ENCODE results near the gene POLR1A. TPM values are rescaled to one million over a fixed set of nuclear protein-coding genes. Genes with fewer than 3 reads are reported as not detected.

The POLR1A gene
- total and polyA plus RNA-seq, 10 donors: 1.8 to 39.0 (median 20.1) TPM

GRCh38 chr2:86048888-86049287 is 56.8 kb downstream of the POLR1A start:
- Histone ChIP-seq H3K9me3 (no peaks in the 10 kb centered on the region), H3K4me1 (peaks cover 0 to 40% (median 20%) of the 10 kb centered on the region in 6 donors), H3K27me3 (replicated peaks in 1 of 7) (no peaks in the 10 kb centered on the region), H3K4me3 (no peak overlapping the region), H3K27ac (peak overlapping the region in 2 of 8 donors; percentile 11 to 12), H3K36me3 (peaks cover 0 to 100% (median 69%) of the 10 kb centered on the region in 6 donors)
- intact Hi-C loops (cut with DNase I; ENCODE audit: low total_unique reads): no loop called here
- WGBS, 5 donors: 62 to 92% (median 84%) methylated on average over 11 of the region's 11 CpGs
- DNase-seq: no peak
- TF ChIP-seq CTCF (IDR thresholded peaks at IDR 0.05 in 8 of 11, conservative IDR thresholded peaks at IDR 0.05 in 3 of 11) (no peak), POLR2AphosphoS5 (IDR thresholded peaks at IDR 0.05) (peak in 1 of 3 donors; percentile 42), POLR2A (IDR thresholded peaks at IDR 0.05) (no peak)

DNA sequence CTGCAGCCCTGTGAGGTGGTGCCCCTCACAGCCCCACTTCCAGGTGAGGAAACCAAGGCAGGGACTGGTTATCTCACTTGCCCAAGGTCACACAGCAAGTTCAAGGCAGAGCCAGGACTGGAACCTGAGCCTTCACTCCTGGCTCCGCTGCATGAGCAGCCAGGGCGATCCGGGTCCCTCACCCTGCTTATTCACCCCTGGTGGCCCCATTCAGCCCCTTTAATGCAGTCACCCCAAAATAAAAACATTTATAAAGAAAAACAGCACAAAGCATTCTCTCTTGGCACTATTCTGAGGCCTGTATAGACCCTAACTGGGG is 57.3 kb downstream of the POLR1A start:
- TF ChIP-seq POLR2A (IDR thresholded peaks at IDR 0.05) (no peak), POLR2AphosphoS5 (IDR thresholded peaks at IDR 0.05) (no peak), CTCF (IDR thresholded peaks at IDR 0.05 in 8 of 11, conservative IDR thresholded peaks at IDR 0.05 in 3 of 11) (no peak)
- peaks cover 0 to 35% (median 17%) of the 10 kb centered on the region in 6 donors for H3K4me1 ChIP-seq
- peaks cover 0 to 100% (median 69%) of the 10 kb centered on the region in 6 donors for H3K36me3 ChIP-seq
- H3K9me3 ChIP-seq: no peaks in the 10 kb centered on the region
- H3K27me3 ChIP-seq (replicated peaks in 1 of 7): no peaks in the 10 kb centered on the region
- no peak for DNase-seq
- intact Hi-C loops (cut with DNase I; ENCODE audit: low total_unique reads): no loop called here
- 89 to 98% (median 96%) methylated on average over 3 of the region's 3 CpGs for WGBS, 5 donors
- H3K4me3 ChIP-seq: no peak overlapping the region
- H3K27ac ChIP-seq: peak overlapping the region in 2 of 8 donors; percentile 15 to 21

- no peak for TF ChIP-seq CTCF (IDR thresholded peaks at IDR 0.05 in 8 of 11, conservative IDR thresholded peaks at IDR 0.05 in 3 of 11)
- no peak for TF ChIP-seq POLR2AphosphoS5 (IDR thresholded peaks at IDR 0.05)
- no peak for TF ChIP-seq POLR2A (IDR thresholded peaks at IDR 0.05)
- H3K9me3 ChIP-seq: no peaks in the 10 kb centered on the region
- no peak overlapping the region for H3K4me3 ChIP-seq
- 90 to 96% (median 93%) methylated on average over 8 of the region's 8 CpGs for WGBS, 5 donors
- no peaks in the 10 kb centered on the region for H3K27me3 ChIP-seq (replicated peaks in 1 of 7)
- DNase-seq: no peak
- H3K27ac ChIP-seq: peak overlapping the region in 1 of 8 donors; percentile 21
- intact Hi-C loops (cut with DNase I; ENCODE audit: low total_unique reads): no loop called here
- H3K4me1 ChIP-seq: peaks cover 0 to 29% (median 14%) of the 10 kb centered on the region in 6 donors
- peaks cover under 1 to 100% (median 69%) of the 10 kb centered on the region in 6 donors for H3K36me3 ChIP-seq
Measured at GRCh38 chr2:86047575-86048382, 57.9 kb downstream of the POLR1A start.

GRCh38 chr2:86045541-86045940 is 60.1 kb downstream of the POLR1A start:
- intact Hi-C loops (cut with DNase I; ENCODE audit: low total_unique reads): no loop called here
- DNase-seq: no peak
- Histone ChIP-seq H3K9me3 (no peaks in the 10 kb centered on the region), H3K27ac (no peak overlapping the region), H3K4me1 (peaks cover 0 to 31% (median 16%) of the 10 kb centered on the region in 6 donors), H3K4me3 (no peak overlapping the region), H3K36me3 (peaks cover 2 to 97% (median 63%) of the 10 kb centered on the region in 6 donors), H3K27me3 (replicated peaks in 1 of 7) (no peaks in the 10 kb centered on the region)
- peak in 1 of 3 donors; percentile 10 for TF ChIP-seq POLR2AphosphoS5 (IDR thresholded peaks at IDR 0.05)
- TF ChIP-seq CTCF (IDR thresholded peaks at IDR 0.05 in 8 of 11, conservative IDR thresholded peaks at IDR 0.05 in 3 of 11): no peak
- no peak for TF ChIP-seq POLR2A (IDR thresholded peaks at IDR 0.05)
- 58 to 66% (median 63%) methylated on average over 6 of the region's 6 CpGs for WGBS, 5 donors
